H1 (cell line): Measurements from ENCODE around the gene SEC62. TPM values are rescaled to one million over a fixed set of nuclear protein-coding genes. Genes with fewer than 3 reads are reported as not detected.

Experiments used
- CTCF ChIA-PET: fragments of 300-600 bp; sonication (Branson Sonifier 250); formaldehyde crosslinking; loops from one replicate; lab custom pipeline; 2021; ENCODE audit not compliant: partially characterized antibody; lab: Charles Lee
- POLR2A ChIA-PET: fragments of 300-600 bp; sonication (Branson Sonifier 250); formaldehyde crosslinking; loops from one replicate; lab custom pipeline; 2021; ENCODE audit warnings: inconsistent platforms; ENCODE audit not compliant: partially characterized antibody; lab: Charles Lee
- DNase-seq, 2 experiments: peaks; one replicate each; pipeline versions ENCODE4 v3.0.0 to v3.0.0-alpha.2; 2010 to 2022; ENCODE audit warnings: low spot score in 2 of 2, low read depth in 1 of 2, mixed read lengths in 1 of 2
- FAIRE-seq: peaks from 2 replicates; lab custom pipeline; 2011; peaks lifted over from hg19 to GRCh38; lab: Jason Lieb, UNC
- H2AFZ ChIP-seq: 2 replicates; pipeline ENCODE4 v1.8.1; 2012; ENCODE audit warnings: low read length, inconsistent platforms
- H2AK5ac ChIP-seq: 2 replicates; pipeline ENCODE4 v1.6.1; 2013; ENCODE audit warnings: low read depth, low read length
- H2BK120ac ChIP-seq: replicated peaks from 2 replicates; pipeline ENCODE3; 2013; ENCODE audit warnings: low read depth, low read length, inconsistent platforms
- H2BK12ac ChIP-seq: 2 replicates; pipeline ENCODE4 v1.6.1; 2013; ENCODE audit warnings: low read depth, low read length
- H2BK15ac ChIP-seq: 2 replicates; pipeline ENCODE4 v1.6.1; 2013; ENCODE audit warnings: low read length
- H2BK20ac ChIP-seq: 2 replicates; pipeline ENCODE4 v1.6.1; 2013; ENCODE audit warnings: low read length
- H2BK5ac ChIP-seq: 2 replicates; pipeline ENCODE4 v1.6.1; 2013; ENCODE audit warnings: low read depth, low read length
- H3K14ac ChIP-seq: 2 replicates; pipeline ENCODE4 v1.6.1; 2013; ENCODE audit warnings: inconsistent platforms; ENCODE audit not compliant: insufficient read length
- H3K18ac ChIP-seq: 2 replicates; pipeline ENCODE4 v1.6.1; 2013; ENCODE audit warnings: low read length; ENCODE audit errors: extremely low read depth
- H3K23ac ChIP-seq: 2 replicates; pipeline ENCODE4 v1.6.1; 2013; ENCODE audit warnings: inconsistent platforms; ENCODE audit not compliant: insufficient read length
- H3K23me2 ChIP-seq: 2 replicates; pipeline ENCODE4 v1.6.1; 2013; ENCODE audit warnings: low read depth, low read length
- H3K27ac ChIP-seq: 2 replicates; pipeline ENCODE4 v1.6.1; 2011; ENCODE audit warnings: low read depth, low read length, inconsistent platforms
- H3K27me3 ChIP-seq, 4 experiments: replicated peaks in 1 of 4; 1 replicate in 1 of 4; 2 replicates in 3 of 4; pipeline versions ENCODE4 v1.6.1 to v1.8.1; 2011 to 2013; ENCODE audit warnings: low read length in 3 of 4, mild to moderate bottlenecking in 3 of 4, inconsistent platforms in 2 of 4, mixed read lengths in 2 of 4, moderate library complexity in 1 of 4; ENCODE audit not compliant: control insufficient read depth in 3 of 4, insufficient read depth in 3 of 4; ENCODE audit errors: extremely low read depth in 1 of 4
- H3K36me3 ChIP-seq, 4 experiments: 2 replicates each; pipeline versions ENCODE4 v1.6.1 to v1.8.1; 2011 to 2013; ENCODE audit warnings: mild to moderate bottlenecking in 4 of 4, low read length in 3 of 4, moderate library complexity in 2 of 4, control low read depth in 1 of 4, inconsistent platforms in 1 of 4; ENCODE audit not compliant: insufficient read depth in 4 of 4, control insufficient read depth in 2 of 4
- H3K4ac ChIP-seq: replicated peaks from 2 replicates; pipeline ENCODE3; 2013; ENCODE audit warnings: low read length, low read depth, mixed read lengths, inconsistent platforms; ENCODE audit not compliant: insufficient read length
- H3K4me1 ChIP-seq, 4 experiments: replicated peaks in 1 of 4; 1 replicate in 1 of 4; 2 replicates in 3 of 4; pipeline versions ENCODE4 v1.6.1 to v1.8.1; 2011 to 2013; ENCODE audit warnings: low read length in 3 of 4, inconsistent platforms in 2 of 4, mixed read lengths in 1 of 4; ENCODE audit not compliant: insufficient read depth in 4 of 4, control insufficient read depth in 3 of 4
- H3K4me2 ChIP-seq, 2 experiments: 2 replicates each; pipeline versions ENCODE4 v1.6.1 to v1.8.1; 2011 to 2013; ENCODE audit warnings: low read depth in 2 of 2, low read length in 2 of 2, control low read depth in 1 of 2, inconsistent platforms in 1 of 2, mild to moderate bottlenecking in 1 of 2; ENCODE audit not compliant: insufficient read depth in 1 of 2
- H3K4me3 ChIP-seq, 4 experiments: fragments of 200-600, 300-600 bp in 1 of 4; sonication (generic), shearing (Covaris generic), sonication (Bioruptor Twin) in 1 of 4; 2 replicates each; pipeline versions ENCODE4 v1.5.1 to v1.8.1; 2011 to 2016; ENCODE audit warnings: low read length in 4 of 4, low read depth in 3 of 4, control low read depth in 2 of 4, inconsistent platforms in 2 of 4, mild to moderate bottlenecking in 2 of 4, mixed read lengths in 1 of 4, moderate library complexity in 1 of 4; ENCODE audit not compliant: insufficient read depth in 2 of 4; ENCODE audit errors: extremely low read depth in 1 of 4
- H3K56ac ChIP-seq: replicated peaks from 2 replicates; pipeline ENCODE3; 2013; ENCODE audit warnings: low read depth, mild to moderate bottlenecking, mixed read lengths, low read length, inconsistent platforms; ENCODE audit not compliant: insufficient read length
- H3K79me1 ChIP-seq: 2 replicates; pipeline ENCODE4 v1.6.1; 2013; ENCODE audit warnings: low read depth, low read length, control low read depth
- H3K79me2 ChIP-seq, 2 experiments: 2 replicates each; pipeline versions ENCODE4 v1.6.1 to v1.8.1; 2012 to 2013; ENCODE audit warnings: low read length in 2 of 2, mild to moderate bottlenecking in 2 of 2, inconsistent platforms in 1 of 2; ENCODE audit not compliant: insufficient read depth in 2 of 2, control insufficient read depth in 1 of 2
- H3K9ac ChIP-seq, 4 experiments: replicated peaks in 1 of 4; 1 replicate in 1 of 4; 2 replicates in 3 of 4; pipeline versions ENCODE4 v1.6.1 to v1.8.1; 2011 to 2013; ENCODE audit warnings: low read depth in 3 of 4, low read length in 3 of 4, control low read depth in 2 of 4, mild to moderate bottlenecking in 2 of 4, moderate library complexity in 2 of 4, inconsistent platforms in 1 of 4; ENCODE audit errors: extremely low read depth in 1 of 4
- H3K9me3 ChIP-seq, 2 experiments: 2 replicates each; pipeline versions ENCODE4 v1.6.1 to v1.8.1; 2012 to 2013; ENCODE audit warnings: mild to moderate bottlenecking in 2 of 2, moderate library complexity in 2 of 2, control low read depth in 1 of 2, inconsistent platforms in 1 of 2, low read depth in 1 of 2, low read length in 1 of 2, mixed read lengths in 1 of 2; ENCODE audit not compliant: insufficient read depth in 2 of 2
- H4K20me1 ChIP-seq, 2 experiments: replicated peaks in 1 of 2; 2 replicates each; pipeline versions ENCODE3 to v1.8.1; 2011 to 2013; ENCODE audit warnings: inconsistent platforms in 2 of 2, low read length in 2 of 2, mild to moderate bottlenecking in 1 of 2; ENCODE audit not compliant: insufficient read depth in 2 of 2, control insufficient read depth in 1 of 2
- H4K5ac ChIP-seq: 2 replicates; pipeline ENCODE4 v1.6.1; 2013; ENCODE audit warnings: low read length, low read depth, mixed read lengths, inconsistent platforms; ENCODE audit not compliant: insufficient read length
- H4K8ac ChIP-seq: 2 replicates; pipeline ENCODE4 v1.8.0; 2013; ENCODE audit warnings: mild to moderate bottlenecking, moderate library complexity, low read length, inconsistent platforms; ENCODE audit not compliant: insufficient read depth; ENCODE audit errors: extremely low read depth
- H4K91ac ChIP-seq: replicated peaks from 2 replicates; pipeline ENCODE3; 2013; ENCODE audit warnings: low read length, mixed read lengths, inconsistent platforms; ENCODE audit not compliant: insufficient read length
- BCL11A ChIP-seq, 2 experiments: IDR thresholded peaks; one replicate each; pipeline ENCODE4 v1.6.1; 2011; ENCODE audit warnings: low read depth in 2 of 2, low read length in 2 of 2, mild to moderate bottlenecking in 2 of 2
- HDAC6 ChIP-seq: IDR thresholded peaks from one replicate; pipeline ENCODE4 v1.7.1; 2012; ENCODE audit warnings: low read depth, mild to moderate bottlenecking, inconsistent platforms, low read length, moderate library complexity
- KDM1A ChIP-seq: fragments of 200-600, 300-600 bp; sonication (generic); IDR thresholded peaks from 2 replicates; pipeline ENCODE4 v1.7.1; 2016; ENCODE audit warnings: mild to moderate bottlenecking, low read length, borderline replicate concordance
- KDM5A ChIP-seq: fragments of 200-600 bp; IDR thresholded peaks from 2 replicates; pipeline ENCODE4 v1.7.1; 2012; ENCODE audit warnings: mild to moderate bottlenecking, low read length, inconsistent platforms, mixed read lengths
- NANOG ChIP-seq: IDR thresholded peaks from 2 replicates; pipeline ENCODE4 v1.6.1; 2011; ENCODE audit warnings: low read length, low read depth, mild to moderate bottlenecking, inconsistent platforms; ENCODE audit not compliant: insufficient read depth, poor library complexity, severe bottlenecking
- POU5F1 ChIP-seq: IDR thresholded peaks from 2 replicates; pipeline ENCODE4 v1.6.1; 2011; ENCODE audit warnings: low read depth, mild to moderate bottlenecking, low read length, moderate library complexity
- RXRA ChIP-seq: IDR thresholded peaks from 2 replicates; pipeline ENCODE4 v1.6.1; 2011; ENCODE audit warnings: low read depth, mild to moderate bottlenecking, low read length, moderate library complexity; ENCODE audit not compliant: insufficient read depth
- SIRT6 ChIP-seq: IDR thresholded peaks from one replicate; pipeline ENCODE4 v1.7.1; 2012; ENCODE audit warnings: low read length, inconsistent platforms
- ZNF274 ChIP-seq: IDR thresholded peaks from 2 replicates; pipeline ENCODE4 v1.7.0; 2012; ENCODE audit warnings: low read length, borderline replicate concordance; ENCODE audit errors: extremely low read depth
- WGBS, 2 experiments: shearing (Covaris generic) in 1 of 2; methylation state at CpG; one replicate each; pipeline versions ENCODE4 v1.1.6 to v1.1.7; 2013 to 2015; ENCODE audit warnings: low lambda C conversion rate in 2 of 2, mixed read lengths in 2 of 2, inconsistent platforms in 1 of 2, low coverage in 1 of 2, missing lambda C conversion rate in 1 of 2; ENCODE audit not compliant: insufficient replicate concordance in 2 of 2, insufficient coverage in 1 of 2, insufficient read length in 1 of 2; ENCODE audit errors: extremely low coverage in 1 of 2, missing lambda C conversion rate in 1 of 2; 5-methylcytosine and 5-hydroxymethylcytosine counted together
- polyA plus RNA-seq, 7 experiments: library from polyadenylated mRNA; depleted of rRNA in 3 of 7; stranded (reverse) in 5 of 7; unstranded in 2 of 7; fragments of >200 nt in 5 of 7; fragments of 200-250 nt in 2 of 7; gene quantifications; 1 replicate in 5 of 7; 2 replicates in 1 of 7; 4 replicates in 1 of 7; pipeline versions ENCODE4 v1.2.1 to v1.2.3, GENCODE V29; 2011 to 2013; ENCODE audit warnings: missing spikeins in 2 of 7, mixed read lengths in 2 of 7
- total RNA-seq: library from RNA; stranded (reverse); fragmentation: NEBNext Ultra II Directional; extraction: Animal tissue kit (Norgen Biotek cat#: 25700); gene quantifications from 2 replicates; pipeline ENCODE4 v1.2.1, GENCODE V29; 2021
- TF ChIP-seq, protein P1 (sequence below): IDR thresholded peaks from 2 replicates; pipeline ENCODE4 v1.6.1; 2012; ENCODE audit warnings: inconsistent platforms
- TF ChIP-seq, protein P2 (sequence below): IDR thresholded peaks from 2 replicates; pipeline ENCODE4 v1.6.1; 2012; ENCODE audit warnings: inconsistent platforms

SEC62 gene
- total and polyA plus RNA-seq, 2 of the 8 experiments (the other 6 are each of a cell fraction or from before 2014, with no cell fraction given), result 67.8 to 113 TPM

DNA sequence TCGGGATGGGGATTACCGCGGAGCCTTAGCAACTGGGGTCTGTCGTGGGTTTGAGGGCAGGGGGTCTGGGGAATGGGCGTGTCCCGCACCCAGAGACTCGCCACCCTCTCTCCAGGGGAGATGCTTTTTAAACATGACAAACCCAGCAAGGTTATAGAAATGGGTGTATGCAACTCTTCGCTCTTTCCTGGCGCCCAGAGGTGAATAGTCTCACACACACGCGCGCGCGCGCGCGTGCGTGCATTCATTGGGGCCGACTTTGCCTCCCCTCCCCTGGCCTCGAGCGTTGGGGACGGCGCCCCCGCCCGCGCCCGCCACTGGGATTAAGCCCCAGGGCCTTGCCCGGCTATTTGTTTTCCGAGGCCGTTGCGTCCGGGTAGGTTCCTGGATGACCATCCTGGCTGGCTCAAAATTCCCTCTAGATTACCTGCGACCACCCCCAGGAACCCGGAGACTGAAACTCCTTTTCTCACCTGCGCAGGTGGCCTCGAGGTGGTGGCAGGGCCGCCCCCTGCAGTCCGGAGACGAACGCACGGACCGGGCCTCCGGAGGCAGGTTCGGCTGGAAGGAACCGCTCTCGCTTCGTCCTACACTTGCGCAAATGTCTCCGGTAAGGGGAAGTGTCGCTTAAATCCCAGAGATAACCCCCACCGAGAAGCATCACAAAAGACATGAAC lies 72.0 kb downstream of the SEC62 start:
- Histone ChIP-seq H3K4me3 (peak overlapping the region; percentile 54 to 81 (median 76)), H2BK15ac (no peak overlapping the region), H3K4me1 (peaks cover 0 to 7% (median 5%) of the 10 kb centered on the region in 4 experiments; a peak in 4 of 7 replicates), H4K5ac (no peak overlapping the region), H3K18ac (peak overlapping the region; percentile 56; the same call in 1 of the 2 replicates), H3K14ac (no peak overlapping the region), H4K8ac (peak overlapping the region; percentile 53; the same call in 1 of the 2 replicates), H3K36me3 (no peaks in the 10 kb centered on the region), H3K79me1 (no peaks in the 10 kb centered on the region), H3K4ac (no peak overlapping the region), H3K23ac (no peak overlapping the region), H3K23me2 (peaks cover 7% of the 10 kb centered on the region; the same call in 1 of the 2 replicates), H2BK120ac (no peak overlapping the region), H3K56ac (peak overlapping the region; percentile 39), H2BK12ac (no peak overlapping the region), H3K79me2 (peaks cover 0 to 3% of the 10 kb centered on the region in 2 experiments; a peak in 1 of 4 replicates), H2AFZ (peak overlapping the region; percentile 83; the same call in 1 of the 2 replicates), H2BK5ac (no peak overlapping the region), H4K91ac (peak overlapping the region; percentile 29), H3K4me2 (peak overlapping the region; percentile 69 to 79), H3K27ac (no peak overlapping the region), H3K9me3 (no peaks in the 10 kb centered on the region), H3K9ac (peak overlapping the region in 3 of 4 experiments; percentile 6 to 20 (median 10); a peak in 3 of 7 replicates), H2BK20ac (no peak overlapping the region), H4K20me1 (no peaks in the 10 kb centered on the region), H3K27me3 (no peaks in the 10 kb centered on the region), H2AK5ac (no peak overlapping the region)
- WGBS, 2 experiments, result 2% methylated on average over 40 of the region's 51 CpGs; no CpG with 5 or more reads in 1 of the 2 experiments
- DNase-seq (peak; percentile 36 to 77), FAIRE-seq (peak; percentile 48)
- ChIA-PET POLR2A (interaction anchor here (0.7 to 2.6 kb wide), 3 partner anchors 10 to 72 kb away, joined by 3 to 12 read pairs (median 3); partner anchors contain the start of gene SEC62), CTCF (interaction anchor here (0.6 to 2.3 kb wide), 5 partner anchors 15 to 802 kb away, joined by 3 to 14 read pairs (median 4); no protein-coding TSS in a partner anchor)
- TF ChIP-seq SIRT6 (no peak), KDM5A (no peak), NANOG (no peak), ZNF274 (no peak), RXRA (no peak), HDAC6 (no peak), BCL11A (IDR thresholded peaks at IDR 0.05; ENCODE audit: low read depth in 2 of 2, low read length in 2 of 2) (no peak), POU5F1 (no peak), KDM1A (0 out of 2 replicates have a peak, but pooled peaks have one; percentile 10)
- TF ChIP-seq, protein P1, sequence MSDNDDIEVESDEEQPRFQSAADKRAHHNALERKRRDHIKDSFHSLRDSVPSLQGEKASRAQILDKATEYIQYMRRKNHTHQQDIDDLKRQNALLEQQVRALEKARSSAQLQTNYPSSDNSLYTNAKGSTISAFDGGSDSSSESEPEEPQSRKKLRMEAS, result peak; percentile 81
- TF ChIP-seq, protein P2, sequence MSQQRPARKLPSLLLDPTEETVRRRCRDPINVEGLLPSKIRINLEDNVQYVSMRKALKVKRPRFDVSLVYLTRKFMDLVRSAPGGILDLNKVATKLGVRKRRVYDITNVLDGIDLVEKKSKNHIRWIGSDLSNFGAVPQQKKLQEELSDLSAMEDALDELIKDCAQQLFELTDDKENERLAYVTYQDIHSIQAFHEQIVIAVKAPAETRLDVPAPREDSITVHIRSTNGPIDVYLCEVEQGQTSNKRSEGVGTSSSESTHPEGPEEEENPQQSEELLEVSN, result peak; percentile 72
